ENCODE results near the gene KCTD19.
A peak's percentile ranks its signal among the peaks of the same experiment; 100 is the strongest.

Gene KCTD19

GRCh38 chr16:67279296-67280089, 47.0 kb downstream of the KCTD19 start, which contains the start of gene PLEKHG4:
TSS of gene PLEKHG4 (plus strand) at chr16:67279532. CDS start at chr16:67280045, 513 bp downstream.
- peaks cover 19% of the 10 kb centered on the region for H3K4me1 ChIP-seq (ENCODE audit: control insufficient read depth, insufficient read depth, low read length)
- H3K9ac ChIP-seq (ENCODE audit: low read length), result peak within 1 kb of the TSS; percentile 60
- no peaks in the 10 kb centered on the region for H3K27me3 ChIP-seq (ENCODE audit: control insufficient read depth, insufficient read depth, low read length)
- H3K4me3 ChIP-seq (ENCODE audit: low read length), result no peak within 1 kb of the TSS
- no peaks in the 10 kb centered on the region for H3K36me3 ChIP-seq (ENCODE audit: control insufficient read depth, insufficient read depth, low read length)
- H3K9me3 ChIP-seq (ENCODE audit: control insufficient read depth, low read length), result no peaks in the 10 kb centered on the region

- Histone ChIP-seq H3K27me3 (ENCODE audit: control insufficient read depth, insufficient read depth, low read length) (no peaks in the 10 kb centered on the region), H3K36me3 (ENCODE audit: control insufficient read depth, insufficient read depth, low read length) (no peaks in the 10 kb centered on the region), H3K9me3 (ENCODE audit: control insufficient read depth, low read length) (no peaks in the 10 kb centered on the region), H3K9ac (ENCODE audit: low read length) (peak overlapping the region; percentile 60), H3K4me1 (ENCODE audit: control insufficient read depth, insufficient read depth, low read length) (peaks cover 18% of the 10 kb centered on the region), H3K4me3 (ENCODE audit: low read length) (no peak overlapping the region)
Measured at GRCh38 chr16:67278773-67279295, 47.7 kb downstream of the KCTD19 start.

DNA sequence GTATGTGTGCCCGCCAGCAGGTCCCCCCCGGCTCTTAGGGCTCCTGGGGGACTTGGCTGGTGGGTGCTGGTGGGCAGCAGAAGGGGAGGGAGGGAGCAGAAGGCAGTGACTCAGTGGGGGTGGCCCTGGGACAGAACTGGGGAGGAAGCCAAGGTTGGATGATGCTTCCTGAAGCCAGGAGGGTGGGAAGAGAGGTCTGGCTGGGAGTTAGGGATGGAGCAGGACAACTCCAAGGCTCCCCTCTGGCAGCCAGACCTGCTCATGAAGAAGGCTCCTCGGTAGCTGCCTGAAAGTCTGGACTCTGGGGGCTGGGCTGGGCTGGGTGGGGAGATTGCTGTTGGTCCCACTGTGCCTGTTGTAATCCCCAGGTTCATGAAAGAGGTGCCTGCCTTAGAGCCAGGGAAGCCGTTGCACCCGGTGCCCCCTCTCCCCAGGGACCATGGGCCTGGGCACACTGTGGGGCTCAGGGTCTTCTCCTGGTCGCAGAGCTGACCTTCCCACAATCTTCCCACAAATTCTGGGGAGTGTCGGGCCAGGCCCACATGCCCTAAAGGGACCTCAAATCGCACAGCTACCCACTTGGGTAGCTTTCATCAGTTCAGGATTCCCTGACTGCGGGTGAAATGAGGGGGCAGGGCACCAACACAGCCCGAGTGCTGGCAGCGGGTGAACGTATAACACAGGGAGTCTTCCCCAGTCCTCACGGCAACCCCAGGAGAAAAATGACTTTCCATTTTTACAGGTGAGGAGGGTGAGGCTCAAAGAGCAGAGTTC, 48.4 kb downstream of the KCTD19 start:
- H3K4me3 ChIP-seq (ENCODE audit: low read length), result no peak overlapping the region
- H3K36me3 ChIP-seq (ENCODE audit: control insufficient read depth, insufficient read depth, low read length), result no peaks in the 10 kb centered on the region
- H3K4me1 ChIP-seq (ENCODE audit: control insufficient read depth, insufficient read depth, low read length), result peaks cover 18% of the 10 kb centered on the region
- H3K9me3 ChIP-seq (ENCODE audit: control insufficient read depth, low read length), result no peaks in the 10 kb centered on the region
- H3K27me3 ChIP-seq (ENCODE audit: control insufficient read depth, insufficient read depth, low read length), result no peaks in the 10 kb centered on the region
- H3K9ac ChIP-seq (ENCODE audit: low read length), result peak overlapping the region; percentile 60

GRCh38 chr16:67277294-67277998, 49.1 kb downstream of the KCTD19 start:
- H3K27me3 ChIP-seq (ENCODE audit: control insufficient read depth, insufficient read depth, low read length), result no peaks in the 10 kb centered on the region
- H3K9ac ChIP-seq (ENCODE audit: low read length), result peak overlapping the region; percentile 60
- H3K4me1 ChIP-seq (ENCODE audit: control insufficient read depth, insufficient read depth, low read length), result peaks cover 18% of the 10 kb centered on the region
- H3K36me3 ChIP-seq (ENCODE audit: control insufficient read depth, insufficient read depth, low read length), result no peaks in the 10 kb centered on the region
- H3K9me3 ChIP-seq (ENCODE audit: control insufficient read depth, low read length), result no peaks in the 10 kb centered on the region
- H3K4me3 ChIP-seq (ENCODE audit: low read length), result no peak overlapping the region

- Histone ChIP-seq H3K36me3 (ENCODE audit: control insufficient read depth, insufficient read depth, low read length) (no peaks in the 10 kb centered on the region), H3K9ac (ENCODE audit: low read length) (no peak overlapping the region), H3K4me3 (ENCODE audit: low read length) (no peak overlapping the region), H3K27me3 (ENCODE audit: control insufficient read depth, insufficient read depth, low read length) (no peaks in the 10 kb centered on the region), H3K9me3 (ENCODE audit: control insufficient read depth, low read length) (no peaks in the 10 kb centered on the region), H3K4me1 (ENCODE audit: control insufficient read depth, insufficient read depth, low read length) (peaks cover 18% of the 10 kb centered on the region)
Measured at GRCh38 chr16:67275321-67275720, 51.2 kb downstream of the KCTD19 start.

DNA sequence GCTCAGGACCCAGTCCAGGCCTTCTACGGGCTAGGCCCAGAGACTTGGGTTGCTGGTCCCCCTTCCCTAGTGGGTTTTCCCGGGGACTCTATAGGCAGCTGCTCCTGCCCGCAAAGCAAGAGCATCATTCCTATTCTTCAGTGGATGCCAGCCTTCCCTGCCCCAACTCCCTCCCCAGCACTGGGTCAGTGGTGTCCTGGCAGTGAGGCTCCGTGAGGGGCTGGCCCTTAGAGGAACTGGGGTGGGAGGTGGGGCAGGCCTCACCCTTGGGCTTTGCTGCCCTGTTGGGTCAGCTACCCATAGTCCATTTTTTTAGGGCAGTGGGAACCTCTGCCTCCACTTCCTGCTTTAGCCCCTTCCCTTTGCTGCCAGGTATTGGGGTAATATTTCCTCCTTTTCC, 55.1 kb downstream of the KCTD19 start:
- Histone ChIP-seq H3K36me3 (ENCODE audit: control insufficient read depth, insufficient read depth, low read length) (no peaks in the 10 kb centered on the region), H3K27me3 (ENCODE audit: control insufficient read depth, insufficient read depth, low read length) (no peaks in the 10 kb centered on the region), H3K4me1 (ENCODE audit: control insufficient read depth, insufficient read depth, low read length) (peaks cover 8% of the 10 kb centered on the region), H3K9ac (ENCODE audit: low read length) (no peak overlapping the region), H3K4me3 (ENCODE audit: low read length) (no peak overlapping the region), H3K9me3 (ENCODE audit: control insufficient read depth, low read length) (no peaks in the 10 kb centered on the region)

GRCh38 chr16:67270931-67271338, 55.6 kb downstream of the KCTD19 start:
- H3K36me3 ChIP-seq (ENCODE audit: control insufficient read depth, insufficient read depth, low read length), result no peaks in the 10 kb centered on the region
- peaks cover 7% of the 10 kb centered on the region for H3K4me1 ChIP-seq (ENCODE audit: control insufficient read depth, insufficient read depth, low read length)
- H3K9me3 ChIP-seq (ENCODE audit: control insufficient read depth, low read length), result no peaks in the 10 kb centered on the region
- H3K4me3 ChIP-seq (ENCODE audit: low read length), result no peak overlapping the region
- H3K27me3 ChIP-seq (ENCODE audit: control insufficient read depth, insufficient read depth, low read length), result no peaks in the 10 kb centered on the region
- no peak overlapping the region for H3K9ac ChIP-seq (ENCODE audit: low read length)

- H3K9me3 ChIP-seq (ENCODE audit: control insufficient read depth, low read length), result no peaks in the 10 kb centered on the region
- peaks cover 7% of the 10 kb centered on the region for H3K4me1 ChIP-seq (ENCODE audit: control insufficient read depth, insufficient read depth, low read length)
- no peaks in the 10 kb centered on the region for H3K36me3 ChIP-seq (ENCODE audit: control insufficient read depth, insufficient read depth, low read length)
- no peak overlapping the region for H3K9ac ChIP-seq (ENCODE audit: low read length)
- H3K4me3 ChIP-seq (ENCODE audit: low read length), result no peak overlapping the region
- H3K27me3 ChIP-seq (ENCODE audit: control insufficient read depth, insufficient read depth, low read length), result no peaks in the 10 kb centered on the region
Measured at GRCh38 chr16:67269766-67270165, 56.8 kb downstream of the KCTD19 start.

GRCh38 chr16:67268136-67268579, 58.4 kb downstream of the KCTD19 start:
- Histone ChIP-seq H3K9ac (ENCODE audit: low read length) (no peak overlapping the region), H3K4me1 (ENCODE audit: control insufficient read depth, insufficient read depth, low read length) (peaks cover 7% of the 10 kb centered on the region), H3K36me3 (ENCODE audit: control insufficient read depth, insufficient read depth, low read length) (no peaks in the 10 kb centered on the region), H3K9me3 (ENCODE audit: control insufficient read depth, low read length) (no peaks in the 10 kb centered on the region), H3K4me3 (ENCODE audit: low read length) (no peak overlapping the region), H3K27me3 (ENCODE audit: control insufficient read depth, insufficient read depth, low read length) (no peaks in the 10 kb centered on the region)

DNA sequence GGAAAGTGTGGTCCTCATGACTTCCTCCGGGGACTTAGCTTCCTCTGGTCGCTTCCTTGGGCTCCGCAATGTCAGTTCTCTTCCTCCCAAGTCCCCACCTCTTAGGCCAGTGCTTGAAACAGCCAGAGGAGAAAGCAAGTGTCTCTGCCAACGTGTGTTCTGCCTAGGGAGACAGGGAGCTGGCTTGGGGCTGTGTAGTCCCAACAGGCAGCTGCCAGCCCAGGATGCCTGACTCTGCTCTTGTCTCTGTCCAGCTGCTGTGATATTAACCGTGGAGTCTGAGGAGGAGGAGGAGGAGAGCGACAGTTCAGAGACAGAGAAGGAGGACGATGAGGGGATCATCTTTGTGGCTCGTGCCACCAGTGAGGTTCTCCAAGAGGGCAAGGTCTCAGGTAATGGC, 60.7 kb downstream of the KCTD19 start:
- Histone ChIP-seq H3K4me1 (ENCODE audit: control insufficient read depth, insufficient read depth, low read length) (peaks cover 7% of the 10 kb centered on the region), H3K4me3 (ENCODE audit: low read length) (no peak overlapping the region), H3K27me3 (ENCODE audit: control insufficient read depth, insufficient read depth, low read length) (no peaks in the 10 kb centered on the region), H3K9me3 (ENCODE audit: control insufficient read depth, low read length) (no peaks in the 10 kb centered on the region), H3K36me3 (ENCODE audit: control insufficient read depth, insufficient read depth, low read length) (no peaks in the 10 kb centered on the region), H3K9ac (ENCODE audit: low read length) (no peak overlapping the region)

DNA sequence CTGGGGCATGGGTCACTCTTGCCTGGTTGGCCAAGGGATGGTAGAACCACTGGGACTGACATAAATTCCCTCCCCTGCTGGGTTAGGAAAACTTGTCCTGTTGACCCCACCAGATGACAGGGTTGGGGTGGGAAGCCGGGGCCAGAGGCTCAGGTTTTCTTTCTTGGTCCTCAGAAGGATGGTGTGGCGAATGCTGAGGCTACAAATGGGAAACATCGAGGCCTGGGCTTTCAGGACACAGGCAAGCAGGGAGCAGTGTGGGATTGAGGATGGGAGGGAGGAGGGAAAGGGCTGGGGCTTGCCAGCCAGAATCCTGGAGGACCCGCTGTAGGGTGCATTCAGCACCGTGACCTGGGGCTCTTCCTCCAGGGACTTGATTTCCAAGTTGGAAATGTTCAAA, 61.7 kb downstream of the KCTD19 start:
- Histone ChIP-seq H3K9ac (ENCODE audit: low read length) (no peak overlapping the region), H3K27me3 (ENCODE audit: control insufficient read depth, insufficient read depth, low read length) (no peaks in the 10 kb centered on the region)

More for the DNA sequence above, 61.7 kb downstream of the KCTD19 start:
- no peaks in the 10 kb centered on the region for H3K36me3 ChIP-seq (ENCODE audit: control insufficient read depth, insufficient read depth, low read length)
- H3K4me3 ChIP-seq (ENCODE audit: low read length), result no peak overlapping the region
- H3K4me1 ChIP-seq (ENCODE audit: control insufficient read depth, insufficient read depth, low read length), result peaks cover 7% of the 10 kb centered on the region
- no peaks in the 10 kb centered on the region for H3K9me3 ChIP-seq (ENCODE audit: control insufficient read depth, low read length)

Data from mucosa of stomach (tissue), 1 donor.